OCI-LY3 (cell line): Measurements from ENCODE around the gene PHF13.

Source experiments
- EZH2phosphoT487 ChIP-seq: fragments of 200-600 bp; shearing (Covaris generic); IDR thresholded peaks from 2 replicates; pipeline ENCODE4 v1.6.1; 2018; ENCODE audit warnings: antibody characterized with exemption, mixed run types, low read depth
- TF ChIP-seq, protein P1 (sequence below): fragments of 200-600, 300-600 bp; sonication (generic); IDR thresholded peaks from 2 replicates; pipeline ENCODE4 v1.5.1; 2014; ENCODE audit warnings: antibody characterized with exemption, low read length, low read depth

DNA sequence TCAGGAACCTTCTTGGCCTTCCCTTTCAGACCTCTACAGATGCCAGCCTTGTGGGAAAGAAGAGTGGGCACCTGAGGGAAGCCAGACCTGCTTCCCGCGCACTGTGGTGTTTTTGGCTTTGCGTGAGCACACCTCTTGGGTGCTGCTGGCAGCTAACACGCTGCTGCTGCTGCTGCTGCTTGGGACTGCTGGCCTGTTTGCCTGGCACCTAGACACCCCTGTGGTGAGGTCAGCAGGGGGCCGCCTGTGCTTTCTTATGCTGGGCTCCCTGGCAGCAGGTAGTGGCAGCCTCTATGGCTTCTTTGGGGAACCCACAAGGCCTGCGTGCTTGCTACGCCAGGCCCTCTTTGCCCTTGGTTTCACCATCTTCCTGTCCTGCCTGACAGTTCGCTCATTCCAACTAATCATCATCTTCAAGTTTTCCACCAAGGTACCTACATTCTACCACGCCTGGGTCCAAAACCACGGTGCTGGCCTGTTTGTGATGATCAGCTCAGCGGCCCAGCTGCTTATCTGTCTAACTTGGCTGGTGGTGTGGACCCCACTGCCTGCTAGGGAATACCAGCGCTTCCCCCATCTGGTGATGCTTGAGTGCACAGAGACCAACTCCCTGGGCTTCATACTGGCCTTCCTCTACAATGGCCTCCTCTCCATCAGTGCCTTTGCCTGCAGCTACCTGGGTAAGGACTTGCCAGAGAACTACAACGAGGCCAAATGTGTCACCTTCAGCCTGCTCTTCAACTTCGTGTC, 34.7 kb upstream of the PHF13 start:
- TF ChIP-seq, protein P1, sequence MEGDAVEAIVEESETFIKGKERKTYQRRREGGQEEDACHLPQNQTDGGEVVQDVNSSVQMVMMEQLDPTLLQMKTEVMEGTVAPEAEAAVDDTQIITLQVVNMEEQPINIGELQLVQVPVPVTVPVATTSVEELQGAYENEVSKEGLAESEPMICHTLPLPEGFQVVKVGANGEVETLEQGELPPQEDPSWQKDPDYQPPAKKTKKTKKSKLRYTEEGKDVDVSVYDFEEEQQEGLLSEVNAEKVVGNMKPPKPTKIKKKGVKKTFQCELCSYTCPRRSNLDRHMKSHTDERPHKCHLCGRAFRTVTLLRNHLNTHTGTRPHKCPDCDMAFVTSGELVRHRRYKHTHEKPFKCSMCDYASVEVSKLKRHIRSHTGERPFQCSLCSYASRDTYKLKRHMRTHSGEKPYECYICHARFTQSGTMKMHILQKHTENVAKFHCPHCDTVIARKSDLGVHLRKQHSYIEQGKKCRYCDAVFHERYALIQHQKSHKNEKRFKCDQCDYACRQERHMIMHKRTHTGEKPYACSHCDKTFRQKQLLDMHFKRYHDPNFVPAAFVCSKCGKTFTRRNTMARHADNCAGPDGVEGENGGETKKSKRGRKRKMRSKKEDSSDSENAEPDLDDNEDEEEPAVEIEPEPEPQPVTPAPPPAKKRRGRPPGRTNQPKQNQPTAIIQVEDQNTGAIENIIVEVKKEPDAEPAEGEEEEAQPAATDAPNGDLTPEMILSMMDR = no peak
- no peak for TF ChIP-seq EZH2phosphoT487
